DMS 273 (cell line): Measurements from ENCODE around the gene STAU1.
"Not testable (repeated sequence)": the region's sequence is repeated elsewhere in the genome, so short reads cannot be mapped to it uniquely, and the experiment has no call there.

Experiments used
- DNase-seq: peaks from one replicate; lab custom pipeline; 2025; ENCODE audit not compliant: unreplicated experiment; lab: John Stamatoyannopoulos, UW

STAU1 gene

DNA sequence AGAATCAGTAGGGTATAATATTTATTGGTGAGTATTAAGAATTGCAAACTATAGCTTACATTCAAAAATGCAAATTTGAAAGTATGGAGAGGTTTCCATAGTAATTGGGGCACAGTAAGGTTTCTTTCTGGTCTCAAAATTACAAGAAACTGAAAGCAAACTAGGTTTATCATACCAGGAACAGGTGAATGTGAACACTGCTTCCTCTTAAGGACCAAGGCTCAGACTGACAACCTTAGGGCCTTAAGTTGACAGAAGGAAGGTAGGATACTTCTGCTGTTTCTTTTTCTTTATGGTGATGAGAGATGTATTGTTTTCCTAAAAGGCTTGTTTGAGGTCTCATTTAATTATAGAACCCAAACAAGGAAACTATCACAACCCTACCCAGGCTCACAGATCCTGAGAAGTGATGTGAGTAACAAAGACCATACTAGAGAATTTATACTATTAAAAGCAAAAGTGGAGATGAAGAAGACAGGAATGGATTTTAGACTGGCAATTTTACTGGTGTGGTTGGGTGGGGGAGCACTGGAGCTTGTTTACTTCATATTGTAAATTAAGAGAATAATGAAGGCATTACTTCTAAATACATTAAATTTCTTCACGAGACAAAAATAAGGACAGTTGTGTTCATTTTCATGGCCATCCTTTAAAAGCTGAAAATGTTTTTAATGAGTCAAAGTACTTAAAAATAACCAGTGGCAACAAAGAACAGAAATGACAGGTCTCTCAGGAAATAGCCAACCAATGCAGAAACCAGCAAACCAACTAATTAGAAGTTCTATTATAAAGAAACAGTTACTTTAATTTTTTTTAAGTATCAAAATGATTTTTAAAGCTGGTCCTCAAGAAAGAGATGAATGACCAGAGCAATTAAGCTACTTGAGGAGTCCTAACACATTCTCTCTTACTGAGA lies 21.3 kb downstream of the STAU1 start:
- DNase-seq = no peak

GRCh38 chr20:49165611-49166010 lies 22.5 kb downstream of the STAU1 start:
- DNase-seq = no peak

DNA sequence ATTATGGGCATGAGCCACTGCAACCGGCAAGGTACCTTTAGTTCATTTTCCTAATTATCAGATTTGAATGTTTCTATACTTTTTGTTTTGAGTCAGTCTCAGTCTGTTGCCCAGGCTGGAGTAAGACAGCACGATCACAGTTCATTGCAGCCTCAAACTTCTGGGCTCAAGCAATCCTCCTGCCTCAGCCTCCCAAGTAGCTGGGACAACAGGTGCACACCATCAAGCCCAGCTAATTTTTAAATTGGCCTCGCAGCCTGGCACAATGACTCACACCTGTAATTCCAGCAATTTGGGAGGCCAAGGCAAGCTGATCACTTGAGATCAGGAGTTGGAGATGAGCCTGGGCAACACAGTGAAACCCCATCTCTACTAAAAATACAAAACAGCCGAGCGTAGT lies 24.4 kb downstream of the STAU1 start:
- DNase-seq = no peak

GRCh38 chr20:49161428-49162152 lies 26.5 kb downstream of the STAU1 start:
- no peak for DNase-seq

DNA sequence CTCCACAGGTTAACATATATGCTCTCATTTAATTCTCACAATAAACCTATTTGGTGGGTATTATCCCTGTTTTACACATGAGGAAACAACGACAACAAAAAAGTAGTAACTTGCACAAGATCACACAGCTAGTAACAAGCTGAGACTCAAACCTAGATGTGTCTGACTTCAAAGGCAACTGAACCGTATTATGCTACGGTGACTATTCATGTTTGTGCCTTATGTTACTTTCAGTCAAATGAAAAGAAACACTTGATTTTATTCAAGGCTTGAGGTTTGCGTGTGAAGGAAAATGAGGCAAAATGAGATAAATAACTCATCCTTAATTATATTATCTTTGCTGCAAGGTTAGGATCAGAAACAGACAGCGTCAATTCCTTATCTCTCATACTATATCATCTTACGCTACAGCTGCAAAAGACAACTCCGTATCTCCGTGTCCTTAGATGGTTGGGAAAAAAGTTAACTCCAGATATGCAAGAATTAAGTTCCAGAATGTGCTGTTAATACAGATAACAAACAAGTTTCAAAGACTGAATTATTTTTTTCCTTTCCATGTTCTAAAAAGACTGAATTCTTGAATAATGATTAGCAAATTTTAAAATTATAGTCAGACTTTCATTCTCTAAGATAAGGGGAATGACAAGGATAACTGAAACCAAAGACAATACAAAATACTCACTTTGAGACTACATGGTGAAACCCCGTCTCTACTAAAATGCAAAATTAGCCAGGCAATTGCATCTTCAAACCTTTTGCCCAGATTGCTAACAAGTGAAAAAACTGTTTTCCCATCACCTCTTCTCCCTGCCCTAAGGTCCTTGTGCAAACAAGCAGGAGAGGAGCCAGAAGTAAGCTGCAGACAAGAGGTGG lies 27.8 kb downstream of the STAU1 start:
- DNase-seq = no peak

DNA sequence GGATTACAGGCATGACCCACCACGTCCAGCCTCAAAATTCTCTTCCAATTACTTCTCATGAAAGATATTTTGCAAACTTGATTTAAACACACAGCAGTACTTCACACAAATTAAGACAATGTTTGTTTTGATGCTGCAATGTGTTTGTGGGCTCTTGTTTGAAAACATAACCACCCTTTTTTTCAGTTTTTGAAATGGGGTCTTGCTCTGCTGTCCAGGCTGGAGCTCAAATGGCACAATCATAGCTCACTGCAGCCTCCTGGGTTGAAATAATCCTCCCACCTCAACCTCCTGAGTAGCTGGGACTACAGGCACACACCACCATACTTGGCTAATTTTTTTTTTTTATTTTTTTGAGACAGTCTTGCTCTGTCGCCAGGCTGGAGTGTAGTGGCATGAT lies 31.0 kb downstream of the STAU1 start:
- no peak for DNase-seq

DNA sequence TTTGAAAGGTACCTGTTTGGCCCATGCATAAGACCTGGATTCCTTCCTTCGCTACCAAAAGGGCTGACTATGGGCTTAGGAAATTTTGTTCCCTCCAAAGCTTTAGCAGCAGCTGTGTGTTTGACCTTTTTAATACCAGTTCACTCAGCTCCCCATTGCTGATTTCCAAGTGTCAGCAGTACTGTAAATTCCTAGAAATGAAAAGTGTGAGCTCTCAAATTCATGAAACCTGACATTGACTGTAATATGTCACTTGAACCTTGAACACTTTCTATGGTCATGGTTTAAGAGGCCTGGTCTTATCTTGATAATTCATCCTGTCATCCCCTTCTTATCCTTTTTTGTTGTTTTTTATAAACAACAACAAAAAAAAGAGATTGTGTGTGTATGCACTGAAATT lies 31.7 kb downstream of the STAU1 start:
- DNase-seq = no peak

DNA sequence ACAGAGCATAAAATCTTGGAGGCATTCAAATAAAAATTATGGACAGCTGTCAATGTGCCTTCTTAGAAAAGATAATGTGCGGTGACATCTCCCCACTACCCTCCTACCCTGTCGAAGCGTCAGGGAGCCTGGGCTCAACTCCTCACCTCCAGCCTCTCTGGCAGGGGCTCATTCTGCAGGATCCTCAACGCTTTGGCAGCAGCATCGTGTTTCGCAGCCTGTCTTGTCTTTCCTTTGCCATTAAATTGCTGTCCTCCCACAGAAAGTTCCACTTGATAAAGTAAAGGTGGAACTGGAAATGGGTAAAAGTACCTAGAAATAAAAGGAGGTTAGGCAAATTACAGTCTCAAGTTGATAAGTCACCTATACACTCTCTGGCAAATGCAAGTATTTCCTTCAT lies 36.7 kb downstream of the STAU1 start:
- DNase-seq = no peak

DNA sequence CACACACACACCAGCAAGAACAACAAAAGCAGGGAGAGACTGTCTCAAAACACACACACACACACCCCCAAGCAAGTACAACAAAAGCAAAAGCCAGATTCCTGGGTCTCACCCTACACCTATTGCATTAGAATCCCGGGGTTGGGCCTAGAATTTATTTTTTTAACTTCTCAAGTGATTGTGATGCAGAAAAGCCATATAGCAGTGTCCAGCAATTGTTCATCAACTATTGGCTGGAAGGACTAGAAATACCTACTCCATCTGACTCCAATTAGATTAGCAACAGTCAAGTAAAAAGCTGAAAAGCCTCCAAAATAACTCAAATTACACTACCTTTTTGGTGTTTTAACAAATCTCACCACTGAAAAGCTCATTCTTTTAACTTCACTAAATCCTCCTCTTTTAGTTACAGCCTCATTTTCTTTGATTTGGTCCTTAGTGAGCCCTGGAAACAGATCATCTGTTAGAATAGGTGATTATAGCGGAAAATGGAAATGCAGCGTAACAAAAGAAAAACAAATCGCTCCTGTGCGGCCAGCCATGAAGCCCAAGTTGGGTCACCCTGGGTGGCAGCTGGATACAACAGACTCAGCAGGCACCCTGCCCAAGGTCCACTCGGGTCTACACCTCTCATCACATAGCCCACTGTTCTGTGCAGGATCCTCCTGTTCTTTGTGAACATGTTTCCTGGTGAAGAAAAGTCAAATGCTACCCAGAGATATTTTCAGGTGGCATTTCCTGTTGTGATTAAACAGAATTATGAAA lies 38.7 kb downstream of the STAU1 start:
- DNase-seq = no peak

- no peak for DNase-seq
Observed at GRCh38 chr20:49148601-49149000, 39.5 kb downstream of the STAU1 start.

DNA sequence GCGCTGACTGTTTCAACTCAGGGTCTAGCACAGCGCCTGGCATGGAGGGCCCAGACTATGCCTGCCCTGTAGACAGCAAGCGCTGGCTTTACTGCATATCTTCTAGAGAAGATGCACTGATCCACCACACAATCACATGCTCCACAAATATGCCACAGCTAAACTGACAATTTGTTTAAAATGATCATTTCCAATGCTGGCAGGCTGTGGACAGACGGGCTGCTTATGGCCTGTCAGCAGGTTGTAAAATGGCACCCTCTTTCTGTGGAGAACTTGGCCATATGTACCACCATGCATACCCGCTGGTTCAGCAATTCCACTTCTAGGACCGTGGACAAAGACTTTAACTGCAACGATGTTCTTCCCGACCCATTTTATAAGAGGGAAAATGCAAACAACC lies 40.8 kb downstream of the STAU1 start:
- DNase-seq = no peak

- DNase-seq = no peak
Observed at GRCh38 chr20:49146442-49147225, 41.5 kb downstream of the STAU1 start.

- DNase-seq = no peak
Observed at GRCh38 chr20:49140834-49141233, 47.3 kb downstream of the STAU1 start.

DNA sequence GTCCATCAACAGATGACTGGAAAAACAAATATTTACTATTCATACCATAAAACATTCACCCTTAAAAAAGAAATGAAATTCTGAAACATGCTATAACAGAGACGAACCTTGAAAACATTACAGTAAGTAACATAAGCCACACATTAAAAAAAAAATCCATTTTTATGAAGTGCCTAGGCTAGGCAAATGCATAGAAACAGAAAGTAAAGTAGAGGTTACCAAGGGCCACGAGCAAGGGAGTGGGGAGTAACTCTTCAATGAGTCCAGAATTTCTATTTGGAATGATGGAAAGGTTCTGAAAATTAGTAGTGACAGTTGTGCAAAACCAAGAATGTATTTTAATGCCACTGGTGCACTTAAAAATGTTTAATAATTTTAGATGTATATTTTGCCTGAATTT lies 47.7 kb downstream of the STAU1 start:
- DNase-seq = no peak

DNA sequence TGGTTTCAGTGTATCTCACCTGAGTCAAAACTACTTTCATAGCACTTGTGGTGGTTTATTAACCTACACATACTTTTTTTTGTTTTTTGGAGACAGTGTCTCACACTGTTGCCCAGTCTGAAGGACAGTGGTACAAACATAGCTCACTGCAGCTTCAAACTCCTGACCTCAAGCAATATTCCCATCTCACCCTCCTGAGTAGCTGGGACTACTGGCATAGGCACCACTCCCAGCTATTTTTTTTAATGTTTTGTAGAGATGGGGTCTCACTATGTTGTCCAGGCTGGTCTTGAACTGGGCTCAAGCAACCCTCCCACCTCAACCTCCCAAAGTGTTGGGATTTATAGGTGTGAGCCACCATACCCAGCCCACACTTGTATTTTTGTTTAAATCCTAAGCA lies 49.7 kb downstream of the STAU1 start:
- DNase-seq = no peak

DNA sequence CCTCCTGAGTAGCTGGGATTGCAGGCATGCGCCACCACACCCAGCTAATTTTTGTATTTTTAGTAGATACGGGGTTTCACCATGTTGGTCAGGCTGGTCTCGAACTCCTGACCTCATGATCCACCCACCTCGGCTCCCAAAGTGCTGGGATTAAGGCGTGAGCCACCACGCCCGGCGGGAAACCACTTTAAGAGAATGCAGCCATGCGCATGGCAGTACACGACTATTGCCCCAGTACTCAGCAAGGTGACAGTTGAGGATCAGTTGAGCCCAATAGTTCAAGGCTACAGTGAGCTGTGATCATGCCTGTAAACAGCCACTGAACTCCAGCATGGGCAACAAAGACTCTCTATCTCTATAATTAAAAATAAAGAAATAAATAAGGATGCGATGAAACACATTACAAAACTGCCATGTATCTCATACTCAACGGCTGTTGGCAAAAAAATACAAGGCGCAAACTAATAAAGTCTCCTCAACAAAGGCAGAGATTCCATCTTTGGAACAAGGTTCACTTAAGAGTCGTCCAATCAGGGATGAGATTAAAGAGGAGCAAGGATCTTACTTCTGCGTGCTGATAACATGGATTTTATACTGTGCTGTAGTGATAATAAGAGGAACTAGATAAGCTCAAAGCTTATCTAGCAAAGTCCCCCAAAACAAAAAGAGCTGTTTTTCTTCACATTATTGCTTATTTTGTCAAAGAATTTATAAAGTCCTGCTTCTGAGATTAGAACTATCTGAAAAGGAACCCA lies 51.1 kb downstream of the STAU1 start:
- DNase-seq = no peak

DNA sequence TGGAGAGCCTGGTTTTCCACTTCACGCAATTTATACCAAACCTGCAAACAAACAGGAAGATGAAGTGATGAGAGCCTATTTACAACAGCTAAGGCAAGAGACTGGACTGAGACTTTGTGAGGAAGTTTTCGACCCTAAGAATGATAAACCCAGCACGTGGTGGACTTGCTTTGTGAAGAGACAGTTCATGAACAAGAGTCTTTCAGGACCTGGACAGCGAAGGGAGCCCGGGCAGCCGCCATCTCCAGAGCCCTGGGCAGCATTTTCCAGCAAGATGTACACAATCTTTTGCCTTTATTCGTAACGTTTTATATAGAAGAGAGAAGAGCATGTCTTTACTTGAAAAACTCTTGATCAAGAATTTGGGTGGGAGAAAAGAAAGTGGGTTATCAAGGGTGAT lies 53.3 kb downstream of the STAU1 start:
- not testable (repeated sequence) for DNase-seq

DNA sequence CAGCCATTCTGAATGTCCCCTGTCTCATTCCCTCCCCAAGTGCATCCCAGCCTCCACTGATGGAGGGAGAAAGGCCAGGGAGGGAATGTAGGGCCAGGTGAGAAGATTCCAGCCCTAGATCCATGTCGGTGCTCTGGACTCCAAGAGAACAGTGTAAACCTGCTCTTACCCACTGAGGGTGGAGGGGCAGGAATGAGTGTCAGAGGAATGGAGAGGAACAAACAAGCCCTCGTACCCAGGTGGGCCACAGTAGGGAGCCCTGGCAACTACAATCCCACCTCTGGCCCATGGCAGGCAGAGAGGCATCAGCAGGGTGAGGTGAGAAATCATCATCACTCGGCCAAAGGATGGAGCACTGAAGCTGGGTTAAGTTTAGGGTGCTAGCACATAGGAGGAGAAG lies 54.6 kb downstream of the STAU1 start:
- no peak for DNase-seq

DNA sequence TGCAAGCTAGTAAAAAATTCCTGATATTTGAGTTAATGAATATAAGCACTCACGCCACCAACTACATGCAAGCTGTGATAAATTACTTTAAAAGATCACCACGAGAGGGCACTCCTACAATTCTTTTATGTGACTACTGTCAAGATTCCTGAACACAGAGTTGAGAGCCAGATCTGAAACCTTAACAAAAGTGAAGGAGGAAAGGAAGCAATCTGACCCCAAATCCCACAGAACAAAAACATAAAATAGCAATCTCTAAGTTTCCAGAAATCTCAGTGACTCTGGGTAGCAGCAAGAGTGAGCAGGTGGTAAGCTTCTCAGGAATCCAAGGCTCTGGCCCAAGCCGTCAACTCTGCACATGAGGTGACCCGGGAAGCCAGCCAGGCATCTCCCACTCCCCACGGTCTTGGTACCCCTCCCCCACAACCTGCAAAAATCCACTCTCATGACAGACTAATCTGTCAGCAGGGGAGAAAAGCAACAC lies 55.1 kb downstream of the STAU1 start:
- DNase-seq = peak; percentile 82
